Ascending aorta (tissue), 2 donors: ENCODE measurements around the gene ZMIZ1. TPM values are rescaled to one million over a fixed set of nuclear protein-coding genes. Genes with fewer than 3 reads are reported as not detected.
A peak's percentile ranks its signal among the peaks of the same experiment; 100 is the strongest.

Experiments used
- DNase-seq, 2 donors: peaks; one replicate each; pipeline ENCODE4 v3.0.0-alpha.2; 2019; ENCODE audit warnings: low spot score in 2 of 2
- H3K27ac ChIP-seq, 2 donors: fragments of 200-600 bp; sonication (generic); one replicate each; pipeline ENCODE4 v1.5.1; 2016 to 2017; ENCODE audit warnings: mild to moderate bottlenecking in 1 of 2
- H3K27me3 ChIP-seq: fragments of 200-600 bp; sonication (generic); one replicate; pipeline ENCODE4 v1.5.1; 2017
- H3K36me3 ChIP-seq, 2 donors: fragments of 200-600 bp; sonication (generic); one replicate each; pipeline ENCODE4 v1.5.1; 2016
- H3K4me1 ChIP-seq, 2 donors: fragments of 200-600 bp; sonication (generic); one replicate each; pipeline ENCODE4 v1.5.1; 2016 to 2017; ENCODE audit warnings: mild to moderate bottlenecking in 1 of 2
- H3K4me3 ChIP-seq, 2 donors: fragments of 200-600 bp; sonication (generic); one replicate each; pipeline ENCODE4 v1.5.1; 2016 to 2017; ENCODE audit warnings: mild to moderate bottlenecking in 1 of 2
- H3K9me3 ChIP-seq, 2 donors: fragments of 200-600 bp; sonication (generic); one replicate each; pipeline ENCODE4 v1.5.1; 2016
- CTCF ChIP-seq, 3 experiments: fragments of 200-600 bp in 2 of 3; fragments of 450-650 bp in 1 of 3; sonication (generic) in 2 of 3; IDR thresholded peaks; one replicate each; pipeline ENCODE4 v1.5.1; 2016 to 2019; ENCODE audit warnings: antibody characterized with exemption in 3 of 3, mild to moderate bottlenecking in 1 of 3, moderate library complexity in 1 of 3
- intact Hi-C: fragments of 100-400 bp; cut with DNase I; formaldehyde crosslinking; loops from one replicate; pipeline ENCODE4 v1.15.1; 2023
- total RNA-seq: library from RNA; depleted of rRNA; stranded (reverse); fragments of >200 nt; gene quantifications from one replicate; pipeline ENCODE4 v1.1.0, GENCODE V29; 2016

Gene ZMIZ1
- total RNA-seq, 1 donor from 2014 or later: 96.2 TPM

- Histone ChIP-seq H3K4me1 (peaks cover 0 to 9% of the 10 kb centered on the region in 2 donors), H3K4me3 (no peak overlapping the region), H3K27ac (no peak overlapping the region), H3K27me3 (no peaks in the 10 kb centered on the region), H3K9me3 (no peaks in the 10 kb centered on the region), H3K36me3 (no peaks in the 10 kb centered on the region)
- TF ChIP-seq CTCF (IDR thresholded peaks at IDR 0.05): no peak
- intact Hi-C loops: loop anchor here (10.0 kb wide), 2 partner anchors 519 to 1019 kb away; no protein-coding TSS in a partner anchor
- DNase-seq: peak in 1 of 2 donors; percentile 57
Measured at GRCh38 chr10:79063661-79064492, 4.9 kb upstream of the ZMIZ1 start.

DNA sequence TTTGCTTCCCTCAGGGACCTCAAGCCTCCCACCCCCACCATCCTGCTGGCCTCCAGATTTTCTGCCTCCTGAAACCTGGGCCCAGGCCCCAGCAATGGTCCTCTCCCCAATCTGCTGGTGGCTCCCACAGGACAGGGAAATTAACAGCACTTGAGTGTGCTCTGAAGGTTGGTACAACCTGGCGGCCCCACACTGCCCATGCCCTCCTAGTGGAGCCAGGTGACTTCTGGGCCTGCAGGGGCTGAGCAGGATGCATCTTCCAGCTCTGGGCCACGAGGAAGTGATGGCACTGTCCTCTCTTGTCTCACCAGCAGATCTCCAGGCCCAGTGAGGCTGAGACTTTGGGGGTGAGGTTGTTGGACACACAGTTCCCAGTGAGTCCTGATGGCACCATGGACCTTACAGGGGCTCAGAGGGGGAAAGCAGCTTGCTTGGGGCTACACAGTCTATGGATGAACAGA, 3.6 kb upstream of the ZMIZ1 start:
- no peak overlapping the region for H3K4me3 ChIP-seq
- intact Hi-C loops: loop anchor here (5.0 to 10.0 kb wide), 3 partner anchors 378 to 1020 kb away; no protein-coding TSS in a partner anchor
- no peak overlapping the region for H3K27ac ChIP-seq
- peaks cover 0 to 9% of the 10 kb centered on the region in 2 donors for H3K4me1 ChIP-seq
- no peaks in the 10 kb centered on the region for H3K27me3 ChIP-seq
- H3K9me3 ChIP-seq: no peaks in the 10 kb centered on the region
- no peak for DNase-seq
- H3K36me3 ChIP-seq: no peaks in the 10 kb centered on the region
- no peak for TF ChIP-seq CTCF (IDR thresholded peaks at IDR 0.05)

GRCh38 chr10:79065853-79066252, 2.9 kb upstream of the ZMIZ1 start:
- intact Hi-C loops: loop anchor here (5.0 to 10.0 kb wide), 3 partner anchors 379 to 1021 kb away; no protein-coding TSS in a partner anchor
- no peaks in the 10 kb centered on the region for H3K27me3 ChIP-seq
- no peak overlapping the region for H3K4me3 ChIP-seq
- H3K27ac ChIP-seq: no peak overlapping the region
- no peak for DNase-seq
- TF ChIP-seq CTCF (IDR thresholded peaks at IDR 0.05): no peak
- no peaks in the 10 kb centered on the region for H3K9me3 ChIP-seq
- peaks cover 0 to 9% of the 10 kb centered on the region in 2 donors for H3K4me1 ChIP-seq
- H3K36me3 ChIP-seq: no peaks in the 10 kb centered on the region

- Histone ChIP-seq H3K9me3 (no peaks in the 10 kb centered on the region), H3K4me3 (peak overlapping the region; percentile 90 to 98), H3K4me1 (peaks cover 0 to 9% of the 10 kb centered on the region in 2 donors), H3K27ac (peak overlapping the region; percentile 81 to 99), H3K36me3 (no peaks in the 10 kb centered on the region), H3K27me3 (no peaks in the 10 kb centered on the region)
- peak in 1 of 3 experiments; percentile 8 for TF ChIP-seq CTCF (IDR thresholded peaks at IDR 0.05)
- no peak for DNase-seq
- intact Hi-C loops: loop anchor here (1.0 to 10.0 kb wide), 4 partner anchors 129 to 1022 kb away; no protein-coding TSS in a partner anchor
Measured at GRCh38 chr10:79066411-79067240, 2.1 kb upstream of the ZMIZ1 start.
